ENCODE measurements around the gene MEGF11. TPM values are rescaled to one million over a fixed set of nuclear protein-coding genes. Genes with fewer than 3 reads are reported as not detected.

MEGF11 gene
- total RNA-seq, 1 donor from 2014 or later, result 0.25 TPM

DNA sequence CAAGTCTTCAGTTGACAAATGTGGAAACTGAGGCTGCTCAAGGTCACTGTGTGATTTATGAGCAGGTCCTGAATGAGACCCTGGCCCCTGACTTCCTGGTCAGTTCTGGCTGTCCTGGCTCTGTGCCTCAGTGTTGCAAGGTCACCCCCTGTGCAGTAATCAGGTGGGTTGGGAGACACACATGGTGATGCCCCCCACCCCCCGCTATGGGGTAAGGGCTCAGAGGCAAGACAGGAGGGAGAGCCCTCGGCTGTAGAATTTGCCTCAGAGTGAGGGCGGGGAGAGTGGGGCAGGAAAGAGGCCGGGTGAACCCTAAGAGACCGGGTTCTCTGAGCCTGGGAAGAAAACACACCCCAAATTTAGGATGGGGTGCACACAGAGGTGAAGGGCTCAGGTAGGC, 98.5 kb downstream of the MEGF11 start:
- Histone ChIP-seq H3K27ac (no peak overlapping the region), H3K4me3 (no peak overlapping the region), H3K4me1 (no peaks in the 10 kb centered on the region), H3K9me3 (no peaks in the 10 kb centered on the region), H3K27me3 (no peaks in the 10 kb centered on the region), H3K36me3 (no peaks in the 10 kb centered on the region)
- intact Hi-C loops (cut with DNase I), result no loop called here
- DNase-seq (ENCODE audit: extremely low spot score in 2 of 2), result no peak
- TF ChIP-seq CTCF (IDR thresholded peaks at IDR 0.05) (no peak), POLR2A (IDR thresholded peaks at IDR 0.05) (no peak), POLR2AphosphoS5 (IDR thresholded peaks at IDR 0.05; ENCODE audit: insufficient read depth in 1 of 2, low read depth in 1 of 2) (no peak)

DNA sequence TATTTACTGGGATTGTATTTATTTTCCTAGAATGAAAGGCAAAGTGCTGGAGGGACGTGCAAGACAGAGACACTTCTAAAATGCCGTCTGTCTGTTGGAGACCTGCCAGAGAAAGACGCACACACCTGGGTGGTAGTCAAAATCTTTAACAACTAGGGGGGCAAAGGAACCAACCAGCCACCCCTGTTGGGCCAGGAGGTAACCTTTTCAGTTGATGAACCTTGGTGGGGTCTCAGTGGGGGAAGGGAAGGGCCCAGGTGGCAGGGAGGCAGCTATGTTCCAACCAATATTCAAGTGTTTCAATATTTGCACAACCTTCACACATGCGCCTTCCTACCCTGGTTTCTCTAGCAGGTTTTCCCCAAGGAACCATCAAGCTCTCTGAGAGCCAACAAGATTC, 99.0 kb downstream of the MEGF11 start:
- no peak for TF ChIP-seq POLR2AphosphoS5 (IDR thresholded peaks at IDR 0.05; ENCODE audit: insufficient read depth in 1 of 2, low read depth in 1 of 2)
- TF ChIP-seq CTCF (IDR thresholded peaks at IDR 0.05), result no peak
- no peak for TF ChIP-seq POLR2A (IDR thresholded peaks at IDR 0.05)
- intact Hi-C loops (cut with DNase I), result no loop called here
- Histone ChIP-seq H3K36me3 (no peaks in the 10 kb centered on the region), H3K4me1 (no peaks in the 10 kb centered on the region), H3K4me3 (no peak overlapping the region), H3K27me3 (no peaks in the 10 kb centered on the region), H3K27ac (no peak overlapping the region), H3K9me3 (no peaks in the 10 kb centered on the region)
- no peak for DNase-seq (ENCODE audit: extremely low spot score in 2 of 2)

GRCh38 chr15:66153549-66154415, 99.8 kb downstream of the MEGF11 start:
- H3K27me3 ChIP-seq, result no peaks in the 10 kb centered on the region
- intact Hi-C loops (cut with DNase I), result no loop called here

GRCh38 chr15:66152650-66153049, 100.9 kb downstream of the MEGF11 start:
- H3K4me3 ChIP-seq, result no peak overlapping the region
- no peak for DNase-seq (ENCODE audit: extremely low spot score in 2 of 2)
- H3K27ac ChIP-seq, result no peak overlapping the region
- TF ChIP-seq CTCF (IDR thresholded peaks at IDR 0.05) (no peak), POLR2AphosphoS5 (IDR thresholded peaks at IDR 0.05; ENCODE audit: insufficient read depth in 1 of 2, low read depth in 1 of 2) (no peak), POLR2A (IDR thresholded peaks at IDR 0.05) (no peak)
- H3K4me1 ChIP-seq, result no peaks in the 10 kb centered on the region
- H3K27me3 ChIP-seq, result no peaks in the 10 kb centered on the region
- intact Hi-C loops (cut with DNase I), result no loop called here
- H3K36me3 ChIP-seq, result no peaks in the 10 kb centered on the region
- no peaks in the 10 kb centered on the region for H3K9me3 ChIP-seq

More at GRCh38 chr15:66153549-66154415, 99.8 kb downstream of the MEGF11 start:
- Histone ChIP-seq H3K4me3 (no peak overlapping the region), H3K27ac (no peak overlapping the region), H3K36me3 (no peaks in the 10 kb centered on the region), H3K4me1 (no peaks in the 10 kb centered on the region), H3K9me3 (no peaks in the 10 kb centered on the region)
- no peak for TF ChIP-seq CTCF (IDR thresholded peaks at IDR 0.05)
- no peak for TF ChIP-seq POLR2A (IDR thresholded peaks at IDR 0.05)
- no peak for TF ChIP-seq POLR2AphosphoS5 (IDR thresholded peaks at IDR 0.05; ENCODE audit: insufficient read depth in 1 of 2, low read depth in 1 of 2)
- no peak for DNase-seq (ENCODE audit: extremely low spot score in 2 of 2)

- Histone ChIP-seq H3K4me1 (no peaks in the 10 kb centered on the region), H3K9me3 (no peaks in the 10 kb centered on the region), H3K36me3 (no peaks in the 10 kb centered on the region), H3K27ac (no peak overlapping the region), H3K27me3 (no peaks in the 10 kb centered on the region), H3K4me3 (no peak overlapping the region)
- DNase-seq (ENCODE audit: extremely low spot score in 2 of 2), result no peak
- TF ChIP-seq CTCF (IDR thresholded peaks at IDR 0.05) (no peak), POLR2A (IDR thresholded peaks at IDR 0.05) (no peak), POLR2AphosphoS5 (IDR thresholded peaks at IDR 0.05; ENCODE audit: insufficient read depth in 1 of 2, low read depth in 1 of 2) (no peak)
- intact Hi-C loops (cut with DNase I), result no loop called here
These were observed 101.7 kb downstream of the MEGF11 start for GRCh38 chr15:66151809-66152208.
